T-cell (primary cell): ENCODE measurements around the gene RAB11FIP4. TPM values are rescaled to one million over a fixed set of nuclear protein-coding genes. Genes with fewer than 3 reads are reported as not detected.

Experiments used
- ATAC-seq, 4 experiments: fragments of 200-7000 bp in 3 of 4; fragments of 150-1000 bp in 1 of 4; cut with Tn5 transposase; replicated peaks in 1 of 4; 1 replicate in 3 of 4; 2 replicates in 1 of 4; pipeline ENCODE4 v1.10.0; 2021; ENCODE audit warnings: moderate library complexity in 3 of 4, mild to moderate bottlenecking in 2 of 4, moderate number of reproducible peaks in 1 of 4
- CTCF ChIA-PET, 2 donors: fragments of 300-600 bp; sonication (Branson Sonifier 250); formaldehyde crosslinking; loops; one replicate each; lab custom pipeline; 2022; ENCODE audit warnings: antibody characterized with exemption in 2 of 2; lab: Charles Lee
- POLR2A ChIA-PET, 2 donors: fragments of 300-600 bp; sonication (Branson Sonifier 250); formaldehyde crosslinking; loops; one replicate each; lab custom pipeline; 2022; ENCODE audit warnings: antibody characterized with exemption in 2 of 2; lab: Charles Lee
- DNase-seq, 35 experiments: peaks; one replicate each; pipeline versions ENCODE4 v3.0.0 to v3.0.0-alpha.2; 2013 to 2023
- H3K27ac ChIP-seq: one replicate; pipeline ENCODE4 v1.5.1; 2013; ENCODE audit warnings: low read length
- H3K27me3 ChIP-seq, 2 experiments: replicated peaks in 1 of 2; 1 replicate in 1 of 2; 2 replicates in 1 of 2; pipeline versions ENCODE4 v1.6.1 to v1.7.0; 2013; ENCODE audit warnings: low read length in 1 of 2, mixed read lengths in 1 of 2; ENCODE audit not compliant: control insufficient read depth in 2 of 2, insufficient read depth in 2 of 2; ENCODE audit errors: extremely low read depth in 1 of 2
- H3K36me3 ChIP-seq, 2 donors: 1 replicate in 1 of 2; 2 replicates in 1 of 2; pipeline versions ENCODE4 v1.6.1 to v1.7.0; 2013; ENCODE audit warnings: low read length in 1 of 2; ENCODE audit not compliant: control insufficient read depth in 2 of 2, insufficient read depth in 1 of 2; ENCODE audit errors: extremely low read depth in 1 of 2
- H3K4me1 ChIP-seq, 2 experiments: 1 replicate in 1 of 2; 2 replicates in 1 of 2; pipeline versions ENCODE4 v1.6.1 to v1.7.0; 2013; ENCODE audit warnings: low read length in 2 of 2, mixed read lengths in 1 of 2; ENCODE audit not compliant: insufficient read depth in 2 of 2, control insufficient read depth in 1 of 2; ENCODE audit errors: extremely low read depth in 1 of 2
- H3K4me3 ChIP-seq, 2 donors: 1 replicate in 1 of 2; 2 replicates in 1 of 2; pipeline versions ENCODE4 v1.5.1 to v1.7.0; 2013; ENCODE audit warnings: mild to moderate bottlenecking in 2 of 2, low read length in 1 of 2, moderate library complexity in 1 of 2; ENCODE audit not compliant: control insufficient read depth in 1 of 2; ENCODE audit errors: extremely low read depth in 1 of 2
- H3K9me3 ChIP-seq: 2 replicates; pipeline ENCODE4 v1.7.0; 2013
- H3K27ac Mint-ChIP-seq, 2 donors: one replicate each; pipeline ENCODE4 v1.8.0; 2020 to 2021; ENCODE audit warnings: mild to moderate bottlenecking in 2 of 2, mixed read lengths in 2 of 2
- H3K27me3 Mint-ChIP-seq, 2 donors: one replicate each; pipeline ENCODE4 v1.8.0; 2021 to 2022; ENCODE audit warnings: mixed read lengths in 2 of 2
- H3K36me3 Mint-ChIP-seq: one replicate; pipeline ENCODE4 v1.8.0; 2021; ENCODE audit warnings: mixed read lengths
- H3K4me1 Mint-ChIP-seq, 3 donors: one replicate each; pipeline ENCODE4 v1.8.0; 2020 to 2022; ENCODE audit warnings: mixed read lengths in 3 of 3, mild to moderate bottlenecking in 1 of 3
- H3K4me3 Mint-ChIP-seq, 3 donors: one replicate each; pipeline ENCODE4 v1.8.0; 2020 to 2022; ENCODE audit warnings: mild to moderate bottlenecking in 3 of 3, mixed read lengths in 3 of 3, moderate library complexity in 3 of 3
- H3K9me3 Mint-ChIP-seq, 3 donors: one replicate each; pipeline ENCODE4 v1.8.0; 2020 to 2022; ENCODE audit warnings: mixed read lengths in 3 of 3
- WGBS: methylation state at CpG from one replicate; pipeline ENCODE4 v1.1.5; 2013; ENCODE audit warnings: missing lambda C conversion rate; ENCODE audit not compliant: insufficient coverage; 5-methylcytosine and 5-hydroxymethylcytosine counted together
- total RNA-seq, 35 experiments: library from RNA in 6 of 35; stranded (reverse) in 6 of 35; fragments of 120-200 nt in 1 of 35; gene quantifications; one replicate each; pipeline versions ENCODE4 v1.2.1 to v1.2.4 and lab custom pipeline; 2013 to 2026

The RAB11FIP4 gene
- total RNA-seq, 5 donors from 2014 or later (not counting 1 experiment from before 2014, with no cell fraction given): 45.6 to 72.6 (median 50.1) TPM

- DNase-seq (no peak), ATAC-seq (no peak)
- Mint-ChIP-seq H3K9me3 (no peaks in the 10 kb centered on the region), H3K36me3 (no peaks in the 10 kb centered on the region), H3K4me1 (peaks cover 0 to 7% (median 0%) of the 10 kb centered on the region in 3 donors), H3K27ac (no peak overlapping the region), H3K4me3 (no peak overlapping the region), H3K27me3 (no peaks in the 10 kb centered on the region)
- CTCF ChIA-PET: no interaction called here
- no peak overlapping the region for H3K27ac ChIP-seq
- no peaks in the 10 kb centered on the region for H3K4me1 ChIP-seq
- WGBS: 97% methylated on average over 4 of the region's 4 CpGs
- H3K4me3 ChIP-seq: no peak overlapping the region
- no peaks in the 10 kb centered on the region for H3K9me3 ChIP-seq
- peaks cover 0 to 20% of the 10 kb centered on the region in 2 experiments for H3K27me3 ChIP-seq
- H3K36me3 ChIP-seq: no peaks in the 10 kb centered on the region
- POLR2A ChIA-PET: no interaction called here
Measured at GRCh38 chr17:31581491-31581890, 190.0 kb downstream of the RAB11FIP4 start.

- WGBS: 79% methylated on average over 5 of the region's 8 CpGs
- ATAC-seq (no peak), DNase-seq (peak in 1 of 35 experiments; percentile 8)
- H3K4me1 Mint-ChIP-seq: peaks cover 0 to 7% (median 0%) of the 10 kb centered on the region in 3 donors
- no peaks in the 10 kb centered on the region for H3K36me3 Mint-ChIP-seq
- H3K27me3 ChIP-seq: peaks cover 0 to 20% of the 10 kb centered on the region in 2 experiments
- no peaks in the 10 kb centered on the region for H3K27me3 Mint-ChIP-seq
- no peak overlapping the region for H3K27ac ChIP-seq
- no peaks in the 10 kb centered on the region for H3K4me1 ChIP-seq
- no peak overlapping the region for H3K27ac Mint-ChIP-seq
- no peaks in the 10 kb centered on the region for H3K36me3 ChIP-seq
- H3K9me3 ChIP-seq: no peaks in the 10 kb centered on the region
- POLR2A ChIA-PET: no interaction called here
- H3K4me3 Mint-ChIP-seq: no peak overlapping the region
- no peaks in the 10 kb centered on the region for H3K9me3 Mint-ChIP-seq
- H3K4me3 ChIP-seq: no peak overlapping the region
- CTCF ChIA-PET: no interaction called here
Measured at GRCh38 chr17:31582151-31582907, 190.9 kb downstream of the RAB11FIP4 start.

- POLR2A ChIA-PET: no interaction called here
- H3K27me3 ChIP-seq: peaks cover 0 to 20% of the 10 kb centered on the region in 2 experiments
- Mint-ChIP-seq H3K27ac (no peak overlapping the region), H3K4me3 (no peak overlapping the region), H3K36me3 (no peaks in the 10 kb centered on the region), H3K27me3 (no peaks in the 10 kb centered on the region), H3K9me3 (no peaks in the 10 kb centered on the region), H3K4me1 (peaks cover 0 to 7% (median 0%) of the 10 kb centered on the region in 3 donors)
- ATAC-seq (no peak), DNase-seq (no peak)
- CTCF ChIA-PET: interaction anchor here in 1 of 2 donors (0.7 kb wide), 1 partner anchor 724 kb away, joined by 5 read pairs; no protein-coding TSS in a partner anchor
- H3K4me1 ChIP-seq: no peaks in the 10 kb centered on the region
- no peaks in the 10 kb centered on the region for H3K36me3 ChIP-seq
- no peak overlapping the region for H3K4me3 ChIP-seq
- WGBS: no CpG with 5 or more reads among the region's 7 CpGs
- H3K27ac ChIP-seq: no peak overlapping the region
- H3K9me3 ChIP-seq: no peaks in the 10 kb centered on the region
Measured at GRCh38 chr17:31583772-31584356, 192.4 kb downstream of the RAB11FIP4 start.

- no peak for ATAC-seq
- ChIA-PET CTCF (no interaction called here), POLR2A (interaction anchor here in 1 of 2 donors (0.7 kb wide), 1 partner anchor 196 kb away, joined by 4 read pairs; no protein-coding TSS in a partner anchor)
- peaks cover 0 to 7% (median 0%) of the 10 kb centered on the region in 3 donors for H3K4me1 Mint-ChIP-seq
- no peaks in the 10 kb centered on the region for H3K9me3 ChIP-seq
- H3K4me3 Mint-ChIP-seq: no peak overlapping the region
- no peaks in the 10 kb centered on the region for H3K4me1 ChIP-seq
- WGBS: 81% methylated on average over 3 of the region's 6 CpGs
- H3K27ac Mint-ChIP-seq: no peak overlapping the region
- H3K27me3 Mint-ChIP-seq: no peaks in the 10 kb centered on the region
- no peaks in the 10 kb centered on the region for H3K36me3 Mint-ChIP-seq
- no peak for DNase-seq
- no peak overlapping the region for H3K4me3 ChIP-seq
- H3K36me3 ChIP-seq: no peaks in the 10 kb centered on the region
- peaks cover 0 to 19% of the 10 kb centered on the region in 2 experiments for H3K27me3 ChIP-seq
- no peak overlapping the region for H3K27ac ChIP-seq
- H3K9me3 Mint-ChIP-seq: no peaks in the 10 kb centered on the region
Measured at GRCh38 chr17:31584438-31585279, 193.2 kb downstream of the RAB11FIP4 start.

- no peak for ATAC-seq
- H3K9me3 ChIP-seq: no peaks in the 10 kb centered on the region
- H3K27me3 Mint-ChIP-seq: no peaks in the 10 kb centered on the region
- no peak overlapping the region for H3K27ac Mint-ChIP-seq
- ChIA-PET CTCF (no interaction called here), POLR2A (interaction anchor here in 1 of 2 donors (0.7 kb wide), 1 partner anchor 196 kb away, joined by 4 read pairs; no protein-coding TSS in a partner anchor)
- DNase-seq: no peak
- 100% methylated on average over 2 of the region's 6 CpGs for WGBS
- H3K4me1 ChIP-seq: no peaks in the 10 kb centered on the region
- H3K36me3 ChIP-seq: no peaks in the 10 kb centered on the region
- H3K4me3 Mint-ChIP-seq: no peak overlapping the region
- H3K4me1 Mint-ChIP-seq: peaks cover 0 to 7% (median 0%) of the 10 kb centered on the region in 3 donors
- H3K4me3 ChIP-seq: no peak overlapping the region
- no peaks in the 10 kb centered on the region for H3K9me3 Mint-ChIP-seq
- no peak overlapping the region for H3K27ac ChIP-seq
- H3K36me3 Mint-ChIP-seq: no peaks in the 10 kb centered on the region
- peaks cover 0 to 18% of the 10 kb centered on the region in 2 experiments for H3K27me3 ChIP-seq
Measured at GRCh38 chr17:31585280-31585630, 193.8 kb downstream of the RAB11FIP4 start.

GRCh38 chr17:31586946-31587345 lies 195.5 kb downstream of the RAB11FIP4 start:
- CTCF ChIA-PET: no interaction called here
- Histone ChIP-seq H3K4me1 (no peaks in the 10 kb centered on the region), H3K4me3 (no peak overlapping the region), H3K27me3 (peaks cover 0 to 8% of the 10 kb centered on the region in 2 experiments), H3K27ac (no peak overlapping the region), H3K9me3 (no peaks in the 10 kb centered on the region), H3K36me3 (no peaks in the 10 kb centered on the region)
- Mint-ChIP-seq H3K4me3 (no peak overlapping the region), H3K4me1 (peaks cover 0 to 6% (median 0%) of the 10 kb centered on the region in 3 donors), H3K36me3 (no peaks in the 10 kb centered on the region), H3K27ac (no peak overlapping the region), H3K9me3 (no peaks in the 10 kb centered on the region), H3K27me3 (no peaks in the 10 kb centered on the region)
- ATAC-seq: no peak
- no peak for DNase-seq
- POLR2A ChIA-PET: no interaction called here
- 62% methylated on average over 5 of the region's 5 CpGs for WGBS
